Measurements from ENCODE around the gene SUSD5.

GRCh38 chr3:33117461-33117860, 101.1 kb downstream of the SUSD5 start:
- TF ChIP-seq ZNF704 (tag by site-specific recombination; IDR thresholded peaks at IDR 0.05), result no peak
- no peak for TF ChIP-seq CTCF (tag by site-specific recombination; IDR thresholded peaks at IDR 0.05)
- TF ChIP-seq ZNF24 (tag by site-specific recombination; IDR thresholded peaks at IDR 0.05), result no peak
- no peak for TF ChIP-seq ZNF350 (tag by site-specific recombination; IDR thresholded peaks at IDR 0.05)
- no peak for TF ChIP-seq ZNF777 (tag by site-specific recombination; IDR thresholded peaks at IDR 0.05; ENCODE audit: borderline replicate concordance)
- TF ChIP-seq REST (tag by site-specific recombination; IDR thresholded peaks at IDR 0.05), result no peak
- no peak for TF ChIP-seq KLF16 (tag by site-specific recombination; IDR thresholded peaks at IDR 0.05)
- TF ChIP-seq YY1 (tag by site-specific recombination; IDR thresholded peaks at IDR 0.05), result no peak
- no peak for TF ChIP-seq ZNF670 (tag by site-specific recombination; IDR thresholded peaks at IDR 0.05; ENCODE audit: low read depth)
- no peak for TF ChIP-seq OVOL3 (tag by site-specific recombination; IDR thresholded peaks at IDR 0.05)
- no peak for TF ChIP-seq GLI2 (tag by site-specific recombination; IDR thresholded peaks at IDR 0.05; ENCODE audit: borderline replicate concordance, low read depth)
- no peak for TF ChIP-seq ZNF776 (tag by site-specific recombination; IDR thresholded peaks at IDR 0.05; ENCODE audit: borderline replicate concordance)

Measured in HEK293 (cell line).